HCT116 (cell line): Measurements from ENCODE around the gene POFUT2. TPM values are rescaled to one million over a fixed set of nuclear protein-coding genes. Genes with fewer than 3 reads are reported as not detected.

ENCODE experiments used
- ATAC-seq: fragments of 200-7000 bp; cut with Tn5 transposase; 2 replicates; pipeline ENCODE4 v1.9.1; 2020; ENCODE audit warnings: mild to moderate bottlenecking, moderate library complexity
- BruUV-seq: library from RNA; stranded (reverse); fragments of 400-500 nt; replicated peaks from 2 replicates; lab custom pipeline; 2021; lab: Mats Ljungman, UMichigan
- CTCF ChIA-PET: fragments of 300-600 bp; sonication (Branson Sonifier 250); formaldehyde crosslinking; loops from one replicate; lab custom pipeline; 2021; ENCODE audit warnings: antibody characterized with exemption; lab: Charles Lee
- POLR2A ChIA-PET: fragments of 300-600, 350-600 bp; sonication (Branson Sonifier 250); formaldehyde crosslinking; loops from one replicate; lab custom pipeline; 2021; ENCODE audit warnings: antibody characterized with exemption; lab: Charles Lee
- RAD21 ChIA-PET, 2 experiments: fragments of 300-600 bp; sonication (Branson Sonifier 250); formaldehyde crosslinking; loops; one replicate each; lab custom pipeline; 2023; ENCODE audit warnings: low total read pairs in 2 of 2; ENCODE audit not compliant: uncharacterized antibody in 2 of 2, unreplicated experiment in 2 of 2, low non-redundant PET in 1 of 2; lab: Charles Lee
- DNase-seq: peaks from one replicate; pipeline ENCODE4 v3.0.0-alpha.2; 2010; ENCODE audit warnings: low read depth, low spot score
- H2AFZ ChIP-seq: fragments of 200-600 bp; shearing (Covaris generic), sonication (generic); 2 replicates; pipeline ENCODE4 v1.6.1; 2017; ENCODE audit warnings: low read depth, mixed run types, mixed read lengths, antibody characterized with exemption, low read length; ENCODE audit not compliant: poor library complexity, severe bottlenecking
- H3K27ac ChIP-seq: 2 replicates; pipeline ENCODE4 v1.5.1; 2012; ENCODE audit warnings: low read depth, low read length
- H3K27me3 ChIP-seq: fragments of 200-600 bp; sonication (generic); 2 replicates; pipeline ENCODE4 v1.6.1; 2016; ENCODE audit warnings: mixed run types, low read length, mixed read lengths; ENCODE audit not compliant: insufficient read depth
- H3K36me3 ChIP-seq, 2 experiments: fragments of 200-500 bp in 1 of 2; fragments of 200-600 bp in 1 of 2; sonication (Bioruptor generic) in 1 of 2; sonication (generic) in 1 of 2; 2 replicates each; pipeline versions ENCODE4 v1.5.1 to v1.6.1; 2014 to 2016; ENCODE audit warnings: low read length in 2 of 2, inconsistent platforms in 1 of 2, mixed read lengths in 1 of 2, mixed run types in 1 of 2; ENCODE audit not compliant: insufficient read depth in 2 of 2, control insufficient read depth in 1 of 2
- H3K4me1 ChIP-seq, 2 experiments: fragments of 200-600 bp in 1 of 2; sonication (generic) in 1 of 2; 2 replicates each; pipeline versions ENCODE4 v1.5.1 to v1.6.1; 2012 to 2017; ENCODE audit warnings: low read length in 2 of 2, inconsistent platforms in 1 of 2, mild to moderate bottlenecking in 1 of 2, mixed read lengths in 1 of 2, mixed run types in 1 of 2, moderate library complexity in 1 of 2; ENCODE audit not compliant: insufficient read depth in 2 of 2, control insufficient read depth in 1 of 2
- H3K4me2 ChIP-seq: fragments of 200-600 bp; sonication (generic); 2 replicates; pipeline ENCODE4 v1.6.1; 2017; ENCODE audit warnings: mixed run types, low read length, mixed read lengths
- H3K4me3 ChIP-seq, 2 experiments: fragments of 200-600 bp in 1 of 2; sonication (generic) in 1 of 2; replicated peaks in 1 of 2; 2 replicates each; pipeline ENCODE4 v1.5.1; 2011 to 2016; ENCODE audit warnings: low read length in 2 of 2, control low read depth in 1 of 2, low read depth in 1 of 2, mild to moderate bottlenecking in 1 of 2, mixed read lengths in 1 of 2, mixed run types in 1 of 2
- H3K79me2 ChIP-seq: fragments of 200-600 bp; sonication (generic); 2 replicates; pipeline ENCODE4 v1.6.1; 2017; ENCODE audit warnings: mild to moderate bottlenecking, mixed run types, low read length, moderate library complexity, mixed read lengths; ENCODE audit not compliant: insufficient read depth
- H3K9ac ChIP-seq: fragments of 200-600 bp; sonication (generic); 2 replicates; pipeline ENCODE4 v1.6.1; 2016; ENCODE audit warnings: low read length, mixed read lengths
- H3K9me2 ChIP-seq: fragments of 200-600 bp; sonication (generic), shearing (Covaris generic); 2 replicates; pipeline ENCODE4 v1.6.1; 2017; ENCODE audit warnings: mixed run types, mild to moderate bottlenecking, moderate library complexity; ENCODE audit not compliant: insufficient read depth
- H3K9me3 ChIP-seq, 2 experiments: fragments of 200-500 bp in 1 of 2; fragments of 200-600 bp in 1 of 2; sonication (Bioruptor generic) in 1 of 2; sonication (generic) in 1 of 2; 2 replicates each; pipeline ENCODE4 v1.6.1; 2014 to 2017; ENCODE audit warnings: low read length in 2 of 2, mixed read lengths in 2 of 2, inconsistent platforms in 1 of 2, low read depth in 1 of 2, mild to moderate bottlenecking in 1 of 2, mixed run types in 1 of 2, moderate library complexity in 1 of 2; ENCODE audit not compliant: control insufficient read depth in 1 of 2, insufficient read depth in 1 of 2
- H4K20me1 ChIP-seq: fragments of 200-600 bp; sonication (generic), shearing (Covaris generic); 2 replicates; pipeline ENCODE4 v1.6.1; 2017; ENCODE audit warnings: mixed run types, mild to moderate bottlenecking, moderate library complexity; ENCODE audit not compliant: insufficient read depth
- ATF3 ChIP-seq: IDR thresholded peaks from 2 replicates; pipeline ENCODE4 v1.6.1; 2012
- CEBPB ChIP-seq: IDR thresholded peaks from 2 replicates; pipeline ENCODE4 v1.6.1; 2012; ENCODE audit warnings: low read depth
- EZH2 ChIP-seq: fragments of 200-600 bp; sonication (generic); IDR thresholded peaks from 2 replicates; pipeline ENCODE4 v1.6.1; 2017; ENCODE audit warnings: antibody characterized with exemption, mixed run types
- EZH2phosphoT487 ChIP-seq: fragments of 200-600 bp; IDR thresholded peaks from 2 replicates; pipeline ENCODE4 v1.6.1; 2018; ENCODE audit warnings: antibody characterized with exemption, borderline replicate concordance
- FOSL1 ChIP-seq: IDR thresholded peaks from 2 replicates; pipeline ENCODE4 v1.6.1; 2012; ENCODE audit warnings: low read depth
- POLR2A ChIP-seq: IDR thresholded peaks from 2 replicates; pipeline ENCODE4 v1.7.0; 2011; ENCODE audit warnings: borderline replicate concordance; ENCODE audit not compliant: insufficient read depth, insufficient read length; ENCODE audit errors: extremely low read depth
- POLR2AphosphoS5 ChIP-seq: IDR thresholded peaks from 2 replicates; pipeline ENCODE4 v1.6.1; 2011; ENCODE audit warnings: mild to moderate bottlenecking, low read depth, low read length, moderate library complexity
- RAD21 ChIP-seq: IDR thresholded peaks from 2 replicates; pipeline ENCODE4 v1.6.1; 2012; ENCODE audit warnings: low read depth, mild to moderate bottlenecking
- REST ChIP-seq: IDR thresholded peaks from 2 replicates; pipeline ENCODE4 v1.6.1; 2012; ENCODE audit warnings: low read depth
- SIN3A ChIP-seq: IDR thresholded peaks from 2 replicates; pipeline ENCODE4 v1.6.1; 2012; ENCODE audit warnings: low read depth
- ZBTB33 ChIP-seq: IDR thresholded peaks from 2 replicates; pipeline ENCODE4 v1.6.1; 2011; ENCODE audit warnings: mild to moderate bottlenecking, low read length, moderate library complexity; ENCODE audit not compliant: insufficient replicate concordance; ENCODE audit errors: extremely low read depth
- intact Hi-C: fragments of 100-400 bp; cut with micrococcal nuclease; formaldehyde crosslinking; loops from 2 replicates; pipeline ENCODE4 v1.10.0; 2022
- total RNA-seq: library from RNA; stranded (reverse); gene quantifications from one replicate; pipeline ENCODE4 v1.2.1, GENCODE V29; 2021; ENCODE audit not compliant: unreplicated experiment

Gene POFUT2
- total RNA-seq, 1 experiment from 2014 or later: 20.5 TPM

- ChIA-PET RAD21 (no interaction called here), POLR2A (no interaction called here), CTCF (no interaction called here)
- no peak overlapping the region for H2AFZ ChIP-seq
- no peak for DNase-seq
- TF ChIP-seq SIN3A: no peak
- TF ChIP-seq POLR2AphosphoS5: no peak
- TF ChIP-seq ATF3: no peak
- TF ChIP-seq RAD21: no peak
- TF ChIP-seq POLR2A: no peak
- no peak for TF ChIP-seq EZH2
- TF ChIP-seq FOSL1: no peak
- H3K9me2 ChIP-seq: no peaks in the 10 kb centered on the region
- no peak overlapping the region for H3K9ac ChIP-seq
- no peak overlapping the region for H3K4me3 ChIP-seq
- H3K4me2 ChIP-seq: no peak overlapping the region
- no peak overlapping the region; the same call in 1 of the 2 replicates for H3K27ac ChIP-seq
- no peaks in the 10 kb centered on the region for H3K36me3 ChIP-seq
- no TSS peak for BruUV-seq
- no peak for ATAC-seq
- intact Hi-C loops: no loop called here
- H4K20me1 ChIP-seq: no peaks in the 10 kb centered on the region
- H3K4me1 ChIP-seq: peaks cover 4 to 16% of the 10 kb centered on the region in 2 experiments; a peak in 2 of 4 replicates
- H3K79me2 ChIP-seq: no peaks in the 10 kb centered on the region
- no peaks in the 10 kb centered on the region for H3K9me3 ChIP-seq
- H3K27me3 ChIP-seq: no peaks in the 10 kb centered on the region
These were observed 29.9 kb downstream of the POFUT2 start for GRCh38 chr21:45257673-45258341.

GRCh38 chr21:45256912-45257672 lies 30.6 kb downstream of the POFUT2 start:
- ChIA-PET CTCF (no interaction called here), RAD21 (no interaction called here), POLR2A (no interaction called here)
- Histone ChIP-seq H3K36me3 (no peaks in the 10 kb centered on the region), H2AFZ (no peak overlapping the region), H3K9me2 (no peaks in the 10 kb centered on the region), H3K9ac (no peak overlapping the region), H4K20me1 (no peaks in the 10 kb centered on the region), H3K79me2 (no peaks in the 10 kb centered on the region), H3K27ac (no peak overlapping the region; the same call in 1 of the 2 replicates), H3K4me1 (peaks cover 4 to 16% of the 10 kb centered on the region in 2 experiments; a peak in 2 of 4 replicates), H3K9me3 (no peaks in the 10 kb centered on the region), H3K4me3 (no peak overlapping the region), H3K4me2 (no peak overlapping the region), H3K27me3 (no peaks in the 10 kb centered on the region)
- no TSS peak for BruUV-seq
- DNase-seq (no peak), ATAC-seq (no peak)
- intact Hi-C loops: no loop called here
- TF ChIP-seq CEBPB (no peak), EZH2 (no peak), ZBTB33 (no peak), EZH2phosphoT487 (no peak), REST (no peak), ATF3 (no peak), FOSL1 (no peak)
